HL-60/S4 treated with retinoic acid at 250 ng/mL for 4 days and 3 days (cell line): ENCODE data around the gene DGKI.
"Not testable (repeated sequence)": the region's sequence is repeated elsewhere in the genome, so short reads cannot be mapped to it uniquely, and the experiment has no call there.

Source experiments
- in situ Hi-C: fragments of 300-500 bp; cut with MboI; formaldehyde crosslinking; loops from 2 replicates; pipeline ENCODE4 v1.7.0; 2022; ENCODE audit warnings: low sequenced_read_pairs

The DGKI gene

DNA sequence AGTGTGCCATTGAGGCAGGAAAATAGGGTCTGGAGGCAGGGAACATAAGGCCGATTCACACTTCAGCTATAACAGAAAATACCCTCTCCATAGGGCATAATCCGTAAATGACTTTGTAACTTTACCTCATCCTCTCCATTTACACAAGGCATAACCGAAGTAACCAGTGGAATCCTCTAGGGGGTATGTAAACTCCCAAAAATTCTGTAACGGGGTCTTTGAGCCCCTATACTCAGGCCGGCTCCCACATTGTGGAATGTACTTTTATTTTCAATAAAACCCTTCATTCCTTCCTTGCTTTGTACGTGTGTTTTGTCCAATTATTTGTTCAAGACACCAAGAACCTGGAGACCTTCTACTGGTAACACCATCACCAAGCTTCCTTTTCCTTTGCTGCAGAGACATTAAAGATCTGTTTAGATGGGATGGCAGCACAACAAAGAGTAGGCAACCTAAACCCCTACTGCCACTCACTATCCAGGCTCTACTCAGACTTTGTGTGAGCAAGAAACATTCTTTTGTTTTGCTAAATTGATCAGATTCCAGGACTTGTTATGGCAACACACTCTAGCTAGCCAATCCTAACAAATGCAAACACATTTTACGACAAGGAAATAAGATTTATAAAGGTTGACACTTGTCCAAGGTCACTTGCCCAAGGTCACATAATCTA, 99.3 kb downstream of the DGKI start:
- in situ Hi-C loops = no loop called here

DNA sequence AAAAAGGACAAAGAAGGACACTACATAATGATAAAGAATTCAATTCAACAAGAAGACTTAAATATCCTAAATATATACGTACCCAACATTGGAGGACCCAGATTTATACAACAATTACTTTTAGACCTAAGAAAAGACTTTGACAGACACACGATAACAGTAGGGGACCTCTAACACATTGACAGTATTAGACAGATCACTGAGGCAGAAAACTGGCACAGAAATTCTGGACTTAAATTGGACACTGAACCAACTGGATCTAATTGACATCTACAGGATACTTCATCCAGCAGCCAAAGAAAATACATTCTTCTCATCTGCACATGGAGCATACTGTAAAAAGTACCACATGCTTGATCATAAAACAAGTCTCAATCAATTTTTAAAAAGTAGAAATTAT, 103.8 kb downstream of the DGKI start:
- in situ Hi-C loops = no loop called here

DNA sequence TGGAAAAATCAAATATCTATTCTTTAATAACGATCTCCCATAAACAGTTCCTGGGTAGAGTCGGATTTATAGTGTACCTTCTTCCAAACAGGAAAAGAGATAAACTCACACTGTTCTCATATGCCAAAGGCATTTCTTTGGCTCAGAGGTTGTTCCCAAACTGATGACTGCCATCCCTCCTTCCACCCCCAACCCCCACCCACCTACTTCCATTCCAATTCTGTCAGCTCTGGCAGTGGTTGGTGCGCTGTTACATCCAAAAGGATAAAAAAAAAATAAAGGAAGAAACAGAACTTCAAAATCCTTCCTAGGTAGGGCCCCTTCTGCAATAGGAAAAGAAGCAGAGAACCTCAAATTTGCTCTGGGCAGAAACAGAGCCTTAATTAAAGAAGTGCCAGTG, 104.7 kb downstream of the DGKI start:
- in situ Hi-C loops = no loop called here

- in situ Hi-C loops = no loop called here
These were observed 105.3 kb downstream of the DGKI start for GRCh38 chr7:137741443-137741842.

DNA sequence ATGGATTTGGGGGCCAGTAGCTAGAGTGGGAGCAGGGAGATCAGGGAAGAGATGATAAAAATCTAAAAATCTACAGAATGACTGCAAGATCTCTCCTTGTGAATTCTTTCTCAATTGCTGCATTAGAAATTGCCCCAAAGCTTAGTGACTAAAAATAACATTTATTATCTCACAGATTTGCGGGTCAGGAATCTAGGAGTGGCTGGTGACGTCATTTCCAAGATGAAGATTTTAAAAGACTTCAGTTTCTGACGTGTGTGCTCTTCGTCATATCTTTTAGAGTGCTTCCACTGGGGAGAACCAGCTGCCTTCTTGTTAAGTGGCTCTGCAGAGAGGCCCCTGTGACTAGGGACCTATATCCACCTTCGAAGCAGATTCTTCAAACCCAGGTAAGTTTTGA, 112.6 kb downstream of the DGKI start:
- in situ Hi-C loops = no loop called here

DNA sequence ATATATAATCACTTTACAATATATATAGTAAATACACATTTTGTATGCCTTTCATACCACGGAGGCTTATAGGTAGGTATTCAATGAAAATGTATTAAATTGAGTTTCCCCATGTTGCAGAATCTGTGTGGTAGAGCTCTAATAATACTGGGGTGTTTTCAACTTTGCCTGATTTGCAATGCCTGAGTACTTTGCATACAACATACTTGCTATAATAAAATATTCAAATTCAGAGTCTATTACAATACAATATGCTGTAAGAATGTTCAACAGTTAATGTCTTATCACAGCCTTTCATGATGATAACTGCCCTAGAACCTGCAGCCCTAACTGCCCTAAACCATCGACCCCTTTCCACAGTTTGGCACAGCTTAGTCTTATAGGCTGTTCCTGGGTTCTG, 114.6 kb downstream of the DGKI start:
- in situ Hi-C loops = no loop called here

GRCh38 chr7:137731436-137731835, 115.3 kb downstream of the DGKI start:
- in situ Hi-C loops = no loop called here

DNA sequence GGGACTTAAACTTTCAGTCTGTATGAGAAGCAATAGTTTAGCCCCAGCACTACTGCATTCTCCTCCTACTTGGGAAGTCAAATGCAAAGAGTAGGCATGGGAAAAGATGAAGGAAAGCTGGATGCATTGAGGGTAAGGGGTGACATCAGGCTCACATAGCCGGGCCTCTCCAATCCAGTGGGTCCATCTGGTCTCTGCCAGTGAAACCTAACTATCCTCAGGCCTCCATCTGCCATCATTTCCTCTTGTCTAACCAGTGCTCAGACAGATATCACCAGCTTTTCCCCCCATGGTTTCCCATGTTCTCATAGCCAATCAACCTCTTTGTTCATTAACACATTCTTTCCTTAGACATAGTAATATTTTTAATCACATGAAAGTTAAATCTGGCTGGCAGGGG, 118.3 kb downstream of the DGKI start:
- in situ Hi-C loops = no loop called here

GRCh38 chr7:137727413-137727812, 119.4 kb downstream of the DGKI start:
- in situ Hi-C loops = no loop called here

DNA sequence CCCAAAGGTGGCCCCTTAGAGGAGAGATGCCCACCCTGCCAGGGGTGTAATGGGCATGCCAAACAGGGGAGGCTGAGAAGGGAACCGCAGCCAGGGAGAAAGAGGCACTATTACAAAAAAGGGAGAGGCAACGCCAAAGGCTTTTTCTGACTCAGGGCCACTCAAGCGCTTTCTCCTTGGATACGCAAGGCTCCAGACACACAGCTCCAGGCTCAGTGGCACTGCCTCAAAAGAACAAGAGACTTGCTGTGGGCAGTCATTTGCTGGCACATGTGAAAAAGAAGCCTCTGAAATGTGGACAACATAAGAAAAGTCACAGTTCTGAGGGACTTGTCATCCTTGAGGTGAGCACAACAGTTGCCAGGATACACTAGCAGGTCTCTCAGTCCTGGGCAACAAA, 128.4 kb downstream of the DGKI start:
- in situ Hi-C loops = no loop called here

DNA sequence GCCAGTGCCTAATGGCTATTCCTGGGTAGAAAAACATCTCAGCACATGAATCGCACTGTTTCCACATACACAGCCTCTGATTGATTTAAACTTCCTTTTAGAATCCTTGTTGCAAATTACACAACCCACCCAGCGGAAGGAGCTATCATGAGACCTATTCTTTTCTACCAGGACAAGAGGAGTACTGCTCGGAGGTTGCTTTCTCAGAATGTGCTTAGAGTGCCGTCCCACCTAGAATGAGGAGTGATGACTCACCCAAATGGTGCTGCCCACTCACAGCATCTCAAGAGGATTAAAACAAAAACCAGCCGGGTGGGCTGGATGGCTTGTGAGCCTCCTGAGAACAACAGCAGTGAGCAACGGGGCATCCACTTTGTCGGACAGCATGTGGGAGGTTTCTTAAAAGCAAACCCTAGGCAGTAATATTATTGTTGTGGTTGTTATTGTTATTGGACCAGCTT, 128.9 kb downstream of the DGKI start:
- in situ Hi-C loops = no loop called here

DNA sequence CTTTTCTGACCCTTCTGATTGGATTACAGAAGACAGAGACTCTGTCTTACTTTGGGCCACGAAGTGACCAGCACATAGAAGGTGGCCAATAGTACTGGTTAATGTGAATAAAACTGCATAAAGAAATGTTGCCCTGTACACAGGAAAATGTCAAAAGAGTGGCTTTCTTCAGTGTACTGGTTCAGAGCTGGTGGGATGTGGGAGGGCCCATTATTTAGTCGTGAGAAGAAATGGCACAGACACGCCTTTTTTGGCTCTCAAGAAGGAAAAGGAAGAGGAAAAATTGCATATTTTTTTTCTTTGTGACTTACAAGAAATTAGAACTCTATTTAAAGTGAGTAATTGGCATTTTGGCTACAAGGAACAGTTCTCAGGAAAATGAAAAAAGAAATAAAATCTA, 129.7 kb downstream of the DGKI start:
- in situ Hi-C loops = no loop called here

GRCh38 chr7:137716061-137716460, 130.7 kb downstream of the DGKI start:
- in situ Hi-C loops = no loop called here

- in situ Hi-C loops = no loop called here
These were observed 131.2 kb downstream of the DGKI start for GRCh38 chr7:137715533-137715932.

DNA sequence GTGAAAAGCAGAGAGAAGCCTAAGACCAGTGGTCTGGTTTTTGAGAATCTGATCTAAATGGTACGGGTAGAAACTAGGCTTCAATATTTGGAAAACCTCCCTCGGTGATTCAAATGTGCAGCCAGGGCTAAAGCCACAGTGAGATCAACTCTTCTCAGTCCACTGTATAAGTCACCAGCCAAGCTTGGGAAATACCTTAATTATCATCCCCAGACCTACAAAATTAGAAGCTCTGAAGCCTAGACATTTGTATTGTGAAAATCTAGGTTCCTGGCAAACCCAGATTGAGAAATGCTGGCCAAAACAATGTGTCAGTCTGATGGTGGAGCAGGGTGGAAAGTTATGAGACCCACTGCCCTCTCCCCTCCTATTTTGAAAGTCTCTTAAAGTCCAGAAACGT, 131.7 kb downstream of the DGKI start:
- in situ Hi-C loops = no loop called here

- in situ Hi-C loops = not testable (repeated sequence)
These were observed 140.4 kb downstream of the DGKI start for GRCh38 chr7:137706330-137706729.

GRCh38 chr7:137704723-137705122, 142.1 kb downstream of the DGKI start:
- in situ Hi-C loops = no loop called here

GRCh38 chr7:137703291-137704010, 143.3 kb downstream of the DGKI start:
- in situ Hi-C loops = no loop called here

- in situ Hi-C loops = no loop called here
These were observed 149.8 kb downstream of the DGKI start for GRCh38 chr7:137696988-137697387.

DNA sequence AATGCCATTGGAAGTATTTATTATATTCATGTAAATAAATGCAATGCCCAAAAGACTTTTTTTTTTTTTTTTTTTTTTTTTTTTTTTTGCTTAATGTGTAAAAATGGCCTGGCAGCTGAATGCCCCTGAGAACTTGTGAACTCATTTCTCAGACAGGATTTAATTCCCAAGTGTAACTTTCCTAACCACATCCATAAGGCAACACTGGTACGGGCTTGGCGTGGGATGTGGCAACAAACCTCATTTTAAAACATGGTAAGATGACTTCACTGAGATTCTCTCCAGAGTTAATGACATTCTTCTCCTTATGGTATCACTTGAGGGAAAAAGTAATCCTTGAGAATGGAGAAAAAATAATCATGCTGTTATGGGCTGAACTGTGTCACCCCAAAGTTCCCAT, 150.4 kb downstream of the DGKI start:
- in situ Hi-C loops = no loop called here

DNA sequence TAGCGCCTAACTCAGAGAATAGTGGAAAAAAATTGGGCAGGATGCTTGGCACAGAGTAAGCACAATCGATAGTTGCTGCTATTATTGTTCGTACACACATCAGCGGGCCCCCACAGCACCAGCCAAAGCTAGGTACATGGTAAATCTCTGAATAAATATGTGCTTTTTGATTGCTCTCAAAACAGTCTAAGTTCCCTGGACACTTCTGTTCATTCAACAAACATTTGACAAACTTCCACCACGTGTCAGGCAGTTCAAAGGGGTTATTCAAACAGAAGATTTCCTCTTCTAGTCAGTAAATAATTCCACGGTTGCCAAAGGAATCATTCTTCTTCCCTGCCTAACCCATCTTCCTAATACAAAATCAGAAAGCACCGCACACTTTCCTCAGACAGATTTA, 150.8 kb downstream of the DGKI start:
- in situ Hi-C loops = no loop called here

DNA sequence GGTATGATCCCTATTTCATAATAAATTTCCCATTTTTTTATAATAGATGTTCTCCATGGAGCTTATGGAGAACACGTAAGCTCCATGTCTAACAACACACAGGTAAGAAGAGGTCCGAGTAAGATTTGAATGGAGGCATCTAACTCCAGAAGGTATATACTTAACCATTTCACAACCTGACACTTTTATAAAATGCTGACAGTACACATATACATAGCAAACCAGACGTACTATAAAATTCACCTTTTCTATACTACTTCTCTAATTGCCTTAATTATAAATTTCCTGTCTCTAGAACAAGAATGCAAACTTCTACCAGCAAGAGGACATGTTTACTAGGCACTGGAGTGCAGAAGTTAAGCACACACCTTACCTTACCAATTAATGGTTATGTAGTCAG, 151.3 kb downstream of the DGKI start:
- in situ Hi-C loops = no loop called here

GRCh38 chr7:137694405-137694804, 152.4 kb downstream of the DGKI start:
- in situ Hi-C loops = no loop called here
